HEK293T (cell line): ENCODE measurements around the gene HHAT.

Experiments
- FOXK2 ChIP-seq: fragments of 450-650 bp; IDR thresholded peaks from 2 replicates; pipeline ENCODE4 v1.6.1; 2016; ENCODE audit warnings: mild to moderate bottlenecking
- FOXM1 ChIP-seq: fragments of 450-650 bp; IDR thresholded peaks from 2 replicates; pipeline ENCODE4 v1.6.1; 2017; ENCODE audit warnings: mild to moderate bottlenecking, borderline replicate concordance
- HDGF ChIP-seq: fragments of 450-650 bp; IDR thresholded peaks from 2 replicates; pipeline ENCODE4 v1.6.1; 2017; ENCODE audit warnings: antibody characterized with exemption, borderline replicate concordance
- L3MBTL2 ChIP-seq: fragments of 450-650 bp; conservative IDR thresholded peaks from 2 replicates; pipeline ENCODE4 v1.6.1; 2016; ENCODE audit warnings: mild to moderate bottlenecking
- LEF1 ChIP-seq: fragments of 450-650 bp; IDR thresholded peaks from 2 replicates; pipeline ENCODE4 v1.6.1; 2017; ENCODE audit warnings: mild to moderate bottlenecking, borderline replicate concordance
- SP1 ChIP-seq: fragments of 450-650 bp; IDR thresholded peaks from 2 replicates; pipeline ENCODE4 v1.6.1; 2017
- SUZ12 ChIP-seq: fragments of 450-650 bp; IDR thresholded peaks from 2 replicates; pipeline ENCODE4 v1.6.1; 2016; ENCODE audit warnings: mild to moderate bottlenecking
- TARDBP ChIP-seq: fragments of 450-650 bp; IDR thresholded peaks from 2 replicates; pipeline ENCODE4 v1.6.1; 2016
- ZNF384 ChIP-seq: fragments of 450-650 bp; IDR thresholded peaks from 2 replicates; pipeline ENCODE4 v1.6.1; 2016

GRCh38 chr1:210413951-210414350 lies 85.2 kb downstream of the HHAT start:
- TF ChIP-seq SUZ12 (no peak), HDGF (no peak), L3MBTL2 (no peak), FOXM1 (no peak), FOXK2 (no peak), TARDBP (no peak), LEF1 (no peak), SP1 (no peak), ZNF384 (no peak)
